ENCODE data around the gene GPR142.

The GPR142 gene

DNA sequence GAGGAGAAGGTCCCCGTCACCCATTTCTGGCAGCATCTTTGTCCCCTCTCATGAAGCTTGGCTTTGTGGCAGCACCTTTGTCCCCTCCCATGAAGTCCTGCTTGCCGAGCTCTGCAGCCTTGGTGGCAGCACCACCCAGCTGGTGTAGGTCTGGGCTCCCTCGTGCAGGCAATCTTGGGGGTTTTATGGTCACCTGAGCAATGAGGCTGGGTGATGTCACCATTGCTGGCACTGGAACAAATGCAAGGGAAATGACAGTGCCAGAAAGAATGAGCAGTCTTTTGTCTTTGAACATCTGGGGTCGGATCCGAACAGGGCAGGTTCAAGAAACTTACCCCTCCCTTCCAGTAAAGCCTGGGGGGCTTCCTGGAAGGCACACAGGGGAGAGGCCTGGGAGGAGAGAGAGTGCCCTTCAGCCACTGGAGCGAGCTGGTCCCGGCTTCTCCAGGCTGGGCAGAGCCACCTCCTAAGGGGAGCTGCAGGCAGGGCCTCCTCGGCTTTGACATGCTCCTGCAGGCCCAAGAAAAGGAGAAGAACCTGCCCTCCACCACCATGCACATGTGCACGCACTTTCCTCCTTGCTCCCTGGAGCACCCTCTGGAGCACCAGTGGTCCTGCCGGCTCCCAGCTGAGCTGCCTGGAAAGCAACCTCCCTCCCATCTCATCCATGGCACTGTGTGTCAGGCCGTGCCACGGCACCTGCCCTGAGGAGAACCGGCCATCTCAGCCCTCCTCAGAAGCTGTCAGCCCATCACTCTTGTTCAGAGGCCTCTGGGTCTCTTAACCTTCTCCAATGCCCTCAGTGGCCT, 21.7 kb upstream of the GPR142 start:
- DNase-seq: no peak

DNA sequence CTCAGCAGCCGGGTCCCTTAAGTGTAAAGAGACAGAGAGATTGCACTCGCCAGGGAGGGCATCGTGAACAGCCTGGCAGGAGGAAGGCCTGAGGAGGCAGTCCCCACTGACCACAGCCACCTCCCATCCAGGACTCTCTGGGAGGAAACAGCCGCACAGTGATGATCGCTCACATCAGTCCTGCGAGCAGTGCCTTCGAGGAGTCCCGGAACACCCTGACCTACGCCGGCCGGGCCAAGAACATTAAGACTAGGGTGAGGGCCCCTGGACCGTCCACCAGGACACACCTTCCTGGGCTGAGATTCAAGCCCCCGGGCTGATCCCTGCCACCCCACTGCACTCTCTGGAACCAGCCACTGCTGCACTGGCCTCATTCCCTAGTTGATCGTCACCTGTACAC, 19.7 kb upstream of the GPR142 start:
- no peak for DNase-seq

GRCh38 chr17:74349120-74349519, 18.2 kb upstream of the GPR142 start:
- no peak for DNase-seq

- DNase-seq: no peak
These were observed 16.8 kb upstream of the GPR142 start for GRCh38 chr17:74350486-74350885.

DNA sequence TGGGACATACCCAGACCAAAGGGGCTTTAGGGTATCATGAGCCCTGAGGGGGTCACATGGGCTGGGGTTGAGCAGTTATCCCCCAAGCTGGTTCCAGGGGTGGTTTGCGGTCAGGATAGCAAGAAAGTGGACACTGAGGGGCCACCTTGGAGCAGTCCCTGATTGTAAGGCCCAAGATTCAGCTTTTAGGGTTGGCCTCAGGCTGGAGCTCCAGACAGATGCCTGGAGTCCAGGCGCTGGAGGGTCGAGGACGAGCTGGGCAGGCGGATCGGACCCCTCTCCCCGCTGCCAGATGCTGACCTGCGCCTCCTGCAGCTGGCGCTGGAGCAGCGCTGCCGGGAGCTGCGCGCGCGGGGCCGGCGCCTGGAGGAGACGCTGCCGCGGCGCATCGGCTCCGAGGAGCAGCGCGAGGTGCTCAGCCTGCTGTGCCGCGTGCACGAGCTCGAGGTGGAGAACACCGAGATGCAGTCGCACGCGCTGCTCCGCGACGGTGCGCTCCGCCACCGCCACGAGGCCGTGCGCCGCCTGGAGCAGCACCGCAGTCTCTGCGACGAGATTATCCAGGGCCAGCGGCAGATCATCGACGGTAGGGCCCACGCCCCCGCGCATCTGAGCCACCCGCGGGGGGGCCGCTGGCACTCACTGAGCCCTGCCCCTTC, 15.6 kb upstream of the GPR142 start:
- DNase-seq: no peak

DNA sequence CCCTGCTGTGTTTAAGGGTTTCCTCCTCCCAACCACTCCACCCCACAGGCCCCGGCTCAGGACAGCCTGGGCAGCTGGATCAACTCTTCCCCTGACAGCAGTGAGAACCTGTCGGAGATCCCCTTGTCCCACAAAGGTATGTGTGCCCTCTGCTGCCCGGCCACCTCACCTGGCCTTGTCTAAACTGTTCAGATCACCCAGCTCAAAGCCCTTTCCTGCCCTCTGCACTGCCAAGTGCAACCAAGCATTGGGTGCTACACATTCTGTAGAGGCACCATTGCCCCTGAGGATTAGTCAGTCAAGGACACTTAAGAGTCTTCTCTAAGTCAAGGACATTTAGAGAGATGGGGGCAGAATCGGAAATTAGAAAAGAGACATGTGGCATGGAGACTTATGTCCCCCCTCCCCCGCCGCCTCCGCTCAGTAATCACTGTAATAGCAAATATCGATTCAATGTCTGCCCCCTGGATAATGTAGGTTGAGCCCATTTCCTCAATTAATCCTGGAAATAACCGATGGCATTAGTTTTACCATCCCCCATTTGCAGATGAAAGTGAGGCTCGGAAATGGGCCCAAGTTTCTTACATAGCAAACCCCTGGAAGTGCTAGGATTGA, 13.8 kb upstream of the GPR142 start:
- no peak for DNase-seq

GRCh38 chr17:74354123-74354522, 13.2 kb upstream of the GPR142 start:
- DNase-seq: peak; percentile 47

- no peak for DNase-seq
These were observed 12.7 kb upstream of the GPR142 start for GRCh38 chr17:74354561-74354960.

DNA sequence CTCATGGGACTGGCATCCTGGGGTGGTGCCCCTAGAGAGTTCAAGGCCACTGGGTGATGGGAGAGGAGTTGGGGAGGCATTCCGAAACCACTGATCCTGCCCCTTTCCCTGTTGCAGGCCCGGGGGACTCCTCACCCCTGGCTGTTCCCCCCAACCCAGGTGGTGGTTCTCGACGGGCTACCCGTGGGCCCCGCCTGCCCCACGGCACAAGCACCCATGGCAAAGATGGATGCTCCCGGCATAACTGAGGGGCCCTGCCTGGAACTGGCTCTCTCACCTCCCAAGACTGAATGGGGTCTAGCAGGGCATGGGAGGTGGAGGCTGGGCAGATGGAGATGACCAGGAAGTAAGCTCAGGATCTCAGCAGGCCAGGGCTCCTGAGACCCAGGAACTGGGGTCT, 12.2 kb upstream of the GPR142 start:
- DNase-seq: no peak

DNA sequence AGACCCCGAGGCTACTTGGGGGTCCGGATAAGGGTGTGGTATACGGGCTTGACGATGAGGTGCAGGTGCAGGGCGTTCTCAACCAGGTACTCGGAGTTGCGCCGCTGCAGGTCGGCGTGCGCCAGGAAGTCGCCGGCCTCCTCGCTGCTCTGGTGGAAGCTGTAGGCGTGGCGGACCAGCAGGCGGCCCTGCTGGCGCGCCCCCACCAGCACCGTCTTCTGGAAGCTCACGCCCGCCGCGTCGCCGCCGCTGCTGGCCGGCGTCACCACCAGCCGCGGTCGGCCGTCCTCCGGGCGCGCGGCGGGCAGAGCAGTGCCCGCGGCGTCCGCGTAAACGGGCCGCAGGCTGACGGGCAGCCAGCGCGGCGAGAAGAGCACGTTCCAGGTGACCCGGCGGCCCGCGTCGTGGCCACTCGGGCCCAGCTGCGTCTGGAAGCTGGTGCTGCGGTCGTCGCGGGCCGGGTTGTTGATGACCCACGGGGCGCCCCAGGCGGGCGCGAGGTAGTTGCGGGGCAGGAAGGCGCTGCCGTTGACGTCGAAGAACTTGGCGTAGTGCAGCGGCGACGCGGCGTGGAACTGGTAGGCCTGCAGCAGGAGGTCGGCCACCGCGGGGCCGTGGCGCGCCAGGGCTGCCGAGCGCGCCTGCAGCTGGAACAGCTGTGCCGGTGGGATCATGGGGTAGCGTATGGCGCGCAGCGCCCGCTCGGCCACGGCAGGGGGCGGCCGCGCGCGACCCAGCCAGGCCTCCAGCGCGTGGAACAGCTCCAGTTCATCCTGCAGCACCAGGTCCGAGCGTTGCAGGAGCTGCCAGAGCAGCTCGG, 10.4 kb upstream of the GPR142 start:
- DNase-seq: no peak

GRCh38 chr17:74357466-74357809, 9.9 kb upstream of the GPR142 start:
- no peak for DNase-seq

GRCh38 chr17:74358697-74359096, 8.6 kb upstream of the GPR142 start:
- DNase-seq: no peak

- DNase-seq: no peak
These were observed 7.4 kb upstream of the GPR142 start for GRCh38 chr17:74359916-74360315.

DNA sequence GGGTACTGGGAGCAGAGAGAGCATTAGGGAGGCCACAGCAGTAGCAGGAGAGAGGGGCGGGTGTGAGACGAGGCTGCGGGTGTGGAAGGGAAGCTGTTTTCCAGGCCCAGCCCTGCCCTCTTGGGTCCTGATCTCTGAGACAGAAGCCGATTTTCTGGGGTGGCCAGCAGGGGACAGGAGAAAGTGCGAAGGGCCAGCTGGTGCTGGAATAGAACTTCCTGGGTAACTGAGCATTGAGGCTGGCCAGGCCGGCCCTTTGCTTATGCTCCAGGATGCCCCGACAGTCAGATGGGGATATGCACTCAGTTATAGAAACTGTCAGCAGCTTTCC, 6.4 kb upstream of the GPR142 start:
- no peak for DNase-seq

GRCh38 chr17:74361230-74362068, 5.9 kb upstream of the GPR142 start, which contains the start of gene BTBD17:
Gene BTBD17 (minus strand): TSS chr17:74361868. CDS start chr17:74361819, 49 bp downstream.
- DNase-seq: peak; percentile 48

GRCh38 chr17:74362069-74362405, 5.3 kb upstream of the GPR142 start:
- no peak for DNase-seq

DNA sequence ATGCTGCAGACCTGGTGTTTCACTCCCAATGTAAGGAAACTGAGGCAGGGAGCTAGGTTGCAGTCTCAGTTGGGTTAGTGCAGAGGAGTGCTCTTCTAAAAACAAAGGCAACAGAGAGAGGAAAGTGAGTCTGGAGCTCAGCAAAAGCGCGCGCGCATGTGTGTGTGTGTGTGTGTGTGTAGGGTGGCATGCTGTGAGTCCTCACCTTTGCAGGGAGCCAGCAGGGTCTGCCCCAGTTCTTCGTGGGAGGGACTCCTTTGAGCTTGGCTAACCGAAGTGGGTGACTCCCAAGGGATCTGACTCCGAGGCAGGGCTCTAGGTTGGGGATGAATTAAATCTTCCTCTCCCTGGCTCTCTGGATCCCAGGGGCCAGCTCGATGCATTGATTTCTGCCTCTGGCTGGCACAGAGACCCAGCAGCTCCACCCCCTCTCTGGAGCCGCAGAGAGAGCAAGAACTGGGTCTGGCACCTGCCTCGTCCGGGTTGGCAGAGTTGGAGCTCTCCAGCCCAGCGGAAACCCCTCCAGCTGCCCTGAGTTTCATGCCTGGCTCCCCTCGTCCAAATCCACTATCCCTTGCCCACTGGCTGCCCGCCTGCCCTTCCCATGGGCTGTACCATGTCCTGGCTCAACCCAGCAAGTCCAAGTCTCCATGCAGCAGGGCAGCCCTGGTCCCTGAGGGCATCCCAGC, 4.4 kb upstream of the GPR142 start:
- DNase-seq: no peak

- DNase-seq: peak; percentile 78
These were observed 1.2 kb downstream of the GPR142 start for GRCh38 chr17:74368341-74369081.

GRCh38 chr17:74369221-74369620, 1.9 kb downstream of the GPR142 start:
- peak; percentile 64 for DNase-seq

GRCh38 chr17:74369665-74370490, 2.6 kb downstream of the GPR142 start:
- no peak for DNase-seq

Data from activated T-cell treated with anti-CD3 and anti-CD28 coated beads, Interleukin-2, amount 50 U/mL, for 1 hour (primary cell).